ENCODE measurements around the gene TMEM108.
A peak's percentile ranks its signal among the peaks of the same experiment; 100 is the strongest.

The TMEM108 gene

GRCh38 chr3:133393691-133394474 lies 355.7 kb downstream of the TMEM108 start:
- no peak overlapping the region for H3K9ac ChIP-seq (ENCODE audit: insufficient read length, low read depth)
- H3K27me3 ChIP-seq (ENCODE audit: insufficient read depth, insufficient read length) = no peaks in the 10 kb centered on the region
- H3K36me3 ChIP-seq (ENCODE audit: insufficient read depth, insufficient read length, low read length) = no peaks in the 10 kb centered on the region
- no peak for TF ChIP-seq YY1 (IDR thresholded peaks at IDR 0.05; ENCODE audit: insufficient read depth, insufficient read length)
- TF ChIP-seq SUZ12 (IDR thresholded peaks at IDR 0.05; ENCODE audit: extremely low read depth, insufficient read depth, insufficient read length) = no peak
- TF ChIP-seq ZNF274 (IDR thresholded peaks at IDR 0.05; ENCODE audit: low read depth, low read length) = no peak
- H3K9me3 ChIP-seq (ENCODE audit: insufficient read depth, low read length) = peaks cover 9% of the 10 kb centered on the region; the same call in 1 of the 2 replicates
- DNase-seq (ENCODE audit: low read depth, low spot score) = no peak
- H3K4me3 ChIP-seq (ENCODE audit: insufficient read length, low read depth) = no peak overlapping the region
- H3K4me1 ChIP-seq (ENCODE audit: insufficient read depth, insufficient read length) = peaks cover 2% of the 10 kb centered on the region

DNA sequence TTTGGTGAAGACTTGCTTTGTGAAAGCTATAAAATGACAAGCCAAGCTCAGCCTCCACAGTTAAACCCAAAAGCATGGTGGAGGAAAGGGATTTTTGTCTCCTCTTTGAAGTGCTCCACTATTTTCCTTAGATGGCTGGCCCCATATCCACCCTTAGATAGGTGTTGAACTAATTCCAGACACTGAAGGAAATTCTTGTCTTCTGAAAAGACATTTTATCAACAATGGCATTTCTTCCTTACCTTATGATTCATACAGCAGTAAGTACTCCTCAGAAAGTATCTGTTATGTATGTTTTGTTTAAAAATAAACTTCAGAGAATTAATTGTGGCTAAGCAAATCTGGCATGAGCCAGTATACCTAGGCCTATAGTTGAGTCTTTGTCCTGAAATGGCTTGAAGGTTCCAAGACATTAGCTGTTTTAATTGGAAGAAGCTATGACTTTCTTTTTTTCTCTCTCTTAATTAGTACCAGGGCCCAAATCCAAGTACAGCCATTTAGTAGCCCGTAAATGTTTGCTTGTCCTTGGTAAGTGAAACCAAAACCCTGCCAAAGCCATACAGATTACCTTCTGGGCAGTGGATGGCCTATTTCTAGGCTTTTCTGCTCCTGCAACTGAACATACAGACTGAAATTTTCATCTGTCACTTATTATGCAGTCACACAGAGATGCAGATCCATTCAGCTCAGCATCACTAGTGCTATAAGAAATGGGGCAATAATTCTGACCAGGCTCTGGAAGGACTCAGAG lies 356.5 kb downstream of the TMEM108 start:
- Histone ChIP-seq H3K4me3 (ENCODE audit: insufficient read length, low read depth) (no peak overlapping the region), H3K4me1 (ENCODE audit: insufficient read depth, insufficient read length) (peaks cover 2% of the 10 kb centered on the region), H3K9ac (ENCODE audit: insufficient read length, low read depth) (no peak overlapping the region), H3K9me3 (ENCODE audit: insufficient read depth, low read length) (peaks cover 9% of the 10 kb centered on the region; the same call in 1 of the 2 replicates), H3K27me3 (ENCODE audit: insufficient read depth, insufficient read length) (no peaks in the 10 kb centered on the region), H3K36me3 (ENCODE audit: insufficient read depth, insufficient read length, low read length) (no peaks in the 10 kb centered on the region)
- DNase-seq (ENCODE audit: low read depth, low spot score) = no peak
- TF ChIP-seq SUZ12 (IDR thresholded peaks at IDR 0.05; ENCODE audit: extremely low read depth, insufficient read depth, insufficient read length) (no peak), YY1 (IDR thresholded peaks at IDR 0.05; ENCODE audit: insufficient read depth, insufficient read length) (no peak), ZNF274 (IDR thresholded peaks at IDR 0.05; ENCODE audit: low read depth, low read length) (no peak)

DNA sequence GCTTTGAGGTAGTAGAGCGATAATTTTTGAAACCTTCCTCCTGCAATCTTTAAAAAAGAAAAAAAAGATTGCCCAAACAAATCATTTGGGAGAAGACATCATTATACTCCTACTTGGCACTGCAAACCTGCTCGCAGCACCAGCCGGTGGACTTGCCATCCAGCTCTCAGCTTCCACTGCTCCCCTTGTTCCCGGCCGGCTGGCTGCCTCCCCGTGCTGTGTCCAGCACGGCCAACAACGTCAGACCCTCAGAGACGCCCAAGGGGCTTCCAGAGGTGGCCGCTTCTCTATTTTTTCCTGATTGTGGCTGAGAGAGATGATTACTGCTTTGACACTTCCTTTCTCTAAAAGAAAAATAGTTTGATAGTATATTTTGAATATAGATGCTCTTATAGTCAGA lies 358.7 kb downstream of the TMEM108 start:
- H3K27me3 ChIP-seq (ENCODE audit: insufficient read depth, insufficient read length) = no peaks in the 10 kb centered on the region
- no peak overlapping the region for H3K4me3 ChIP-seq (ENCODE audit: insufficient read length, low read depth)
- no peak overlapping the region for H3K9ac ChIP-seq (ENCODE audit: insufficient read length, low read depth)
- H3K9me3 ChIP-seq (ENCODE audit: insufficient read depth, low read length) = peaks cover 9% of the 10 kb centered on the region; the same call in 1 of the 2 replicates
- DNase-seq (ENCODE audit: low read depth, low spot score) = no peak
- TF ChIP-seq SUZ12 (IDR thresholded peaks at IDR 0.05; ENCODE audit: extremely low read depth, insufficient read depth, insufficient read length) (no peak), YY1 (IDR thresholded peaks at IDR 0.05; ENCODE audit: insufficient read depth, insufficient read length) (no peak), ZNF274 (IDR thresholded peaks at IDR 0.05; ENCODE audit: low read depth, low read length) (no peak)
- no peaks in the 10 kb centered on the region for H3K36me3 ChIP-seq (ENCODE audit: insufficient read depth, insufficient read length, low read length)
- H3K4me1 ChIP-seq (ENCODE audit: insufficient read depth, insufficient read length) = peaks cover 2% of the 10 kb centered on the region

DNA sequence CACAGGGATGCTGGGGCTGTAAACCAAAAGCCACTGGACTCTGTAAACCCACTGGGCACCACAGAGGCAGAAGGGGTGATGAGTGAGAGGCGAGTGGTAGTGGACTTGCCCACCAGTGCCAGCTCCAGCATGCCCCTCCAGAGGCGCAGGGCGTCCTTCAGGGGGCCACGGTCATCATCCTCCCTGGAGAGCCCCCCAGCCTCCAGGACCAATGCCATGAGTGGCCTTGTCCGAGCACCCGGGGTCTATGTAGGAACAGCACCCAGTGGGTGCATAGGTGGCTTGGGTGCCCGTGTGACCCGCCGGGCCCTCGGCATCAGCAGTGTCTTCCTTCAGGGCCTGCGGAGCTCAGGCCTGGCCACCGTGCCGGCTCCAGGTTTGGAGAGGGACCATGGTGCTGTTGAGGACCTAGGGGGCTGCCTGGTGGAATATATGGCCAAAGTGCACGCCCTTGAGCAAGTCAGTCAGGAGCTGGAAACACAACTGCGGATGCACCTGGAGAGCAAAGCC lies 361.9 kb downstream of the TMEM108 start, which contains the start of gene BFSP2:
TSS of gene BFSP2 (plus strand) at position 51 of the 510 bp plus-strand sequence. CDS start at position 79, 28 bp downstream.
- Histone ChIP-seq H3K27me3 (ENCODE audit: insufficient read depth, insufficient read length) (no peaks in the 10 kb centered on the region), H3K4me3 (ENCODE audit: insufficient read length, low read depth) (no peak within 1 kb of the TSS), H3K4me1 (ENCODE audit: insufficient read depth, insufficient read length) (peaks cover 4% of the 10 kb centered on the region), H3K36me3 (ENCODE audit: insufficient read depth, insufficient read length, low read length) (no peaks in the 10 kb centered on the region), H3K9ac (ENCODE audit: insufficient read length, low read depth) (no peak within 1 kb of the TSS), H3K9me3 (ENCODE audit: insufficient read depth, low read length) (no peaks in the 10 kb centered on the region)
- no peak for TF ChIP-seq YY1 (IDR thresholded peaks at IDR 0.05; ENCODE audit: insufficient read depth, insufficient read length)
- TF ChIP-seq SUZ12 (IDR thresholded peaks at IDR 0.05; ENCODE audit: extremely low read depth, insufficient read depth, insufficient read length) = no peak
- no peak for TF ChIP-seq ZNF274 (IDR thresholded peaks at IDR 0.05; ENCODE audit: low read depth, low read length)
- DNase-seq (ENCODE audit: low read depth, low spot score) = no peak

DNA sequence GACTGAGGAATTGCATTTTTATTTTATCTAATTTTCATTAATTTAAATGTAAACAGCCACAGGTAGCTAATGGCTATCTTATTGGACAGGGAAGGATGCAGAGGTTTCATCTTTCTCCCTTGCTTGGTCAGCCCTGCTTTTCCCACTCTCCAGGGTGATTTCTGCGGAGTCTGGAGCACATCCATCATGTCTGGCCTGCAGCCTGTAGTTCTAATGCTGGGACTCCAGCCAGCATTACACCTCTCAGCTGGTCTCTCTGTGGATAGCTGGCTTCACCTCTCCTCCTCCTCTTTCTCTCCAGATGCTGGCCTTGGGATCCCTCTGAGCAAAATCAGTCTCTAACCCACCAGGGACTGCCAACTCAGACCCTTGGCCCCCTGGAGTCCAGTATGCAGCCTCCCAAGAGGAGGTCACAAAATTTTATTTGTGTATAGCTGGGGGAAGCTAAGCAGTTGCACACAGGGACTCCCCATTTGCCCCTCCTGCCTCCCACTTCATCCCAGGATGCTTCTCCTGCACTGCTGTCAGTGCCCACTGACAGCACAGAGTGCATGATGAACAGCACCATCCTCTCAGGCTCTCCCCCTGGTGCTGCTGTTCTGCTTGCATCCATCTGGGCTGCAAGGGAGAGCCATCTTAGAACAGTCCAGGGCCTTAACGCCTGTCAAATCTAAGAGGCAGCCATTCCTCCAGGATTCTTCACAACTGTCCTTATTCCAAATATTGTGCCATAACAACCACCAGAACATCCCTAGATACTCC lies 363.4 kb downstream of the TMEM108 start:
- peaks cover 4% of the 10 kb centered on the region for H3K4me1 ChIP-seq (ENCODE audit: insufficient read depth, insufficient read length)
- H3K27me3 ChIP-seq (ENCODE audit: insufficient read depth, insufficient read length) = no peaks in the 10 kb centered on the region
- no peak for DNase-seq (ENCODE audit: low read depth, low spot score)
- no peaks in the 10 kb centered on the region for H3K9me3 ChIP-seq (ENCODE audit: insufficient read depth, low read length)
- H3K9ac ChIP-seq (ENCODE audit: insufficient read length, low read depth) = no peak overlapping the region
- TF ChIP-seq YY1 (IDR thresholded peaks at IDR 0.05; ENCODE audit: insufficient read depth, insufficient read length) = no peak
- TF ChIP-seq SUZ12 (IDR thresholded peaks at IDR 0.05; ENCODE audit: extremely low read depth, insufficient read depth, insufficient read length) = no peak
- no peak for TF ChIP-seq ZNF274 (IDR thresholded peaks at IDR 0.05; ENCODE audit: low read depth, low read length)
- no peaks in the 10 kb centered on the region for H3K36me3 ChIP-seq (ENCODE audit: insufficient read depth, insufficient read length, low read length)
- H3K4me3 ChIP-seq (ENCODE audit: insufficient read length, low read depth) = no peak overlapping the region

- no peaks in the 10 kb centered on the region for H3K27me3 ChIP-seq (ENCODE audit: insufficient read depth, insufficient read length)
- H3K4me3 ChIP-seq (ENCODE audit: insufficient read length, low read depth) = no peak overlapping the region
- H3K36me3 ChIP-seq (ENCODE audit: insufficient read depth, insufficient read length, low read length) = no peaks in the 10 kb centered on the region
- peaks cover 4% of the 10 kb centered on the region for H3K4me1 ChIP-seq (ENCODE audit: insufficient read depth, insufficient read length)
- no peaks in the 10 kb centered on the region for H3K9me3 ChIP-seq (ENCODE audit: insufficient read depth, low read length)
- TF ChIP-seq SUZ12 (IDR thresholded peaks at IDR 0.05; ENCODE audit: extremely low read depth, insufficient read depth, insufficient read length) (no peak), ZNF274 (IDR thresholded peaks at IDR 0.05; ENCODE audit: low read depth, low read length) (no peak), YY1 (IDR thresholded peaks at IDR 0.05; ENCODE audit: insufficient read depth, insufficient read length) (no peak)
- no peak for DNase-seq (ENCODE audit: low read depth, low spot score)
- H3K9ac ChIP-seq (ENCODE audit: insufficient read length, low read depth) = peak overlapping the region; percentile 5
Observed at GRCh38 chr3:133404920-133405319, 366.7 kb downstream of the TMEM108 start.

Data from NT2/D1 (cell line).